GM21717 (cell line): Measurements from ENCODE around the gene TRRAP.
"Not testable (repeated sequence)": the region's sequence is repeated elsewhere in the genome, so short reads cannot be mapped to it uniquely, and the experiment has no call there.

Source experiments
- ATAC-seq: cut with Tn5 transposase; IDR thresholded peaks from one replicate; pipeline ENCODE4 v1.9.1; 2021; ENCODE audit warnings: mild to moderate bottlenecking, moderate library complexity; ENCODE audit not compliant: unreplicated experiment

TRRAP gene

GRCh38 chr7:98878365-98879197 is at the start of gene TRRAP:
Gene TRRAP (plus strand): TSS chr7:98878532. CDS start chr7:98881151, 2,619 bp downstream.
- peak; percentile 64 for ATAC-seq

- no peak for ATAC-seq
These were observed 47.3 kb upstream of the TRRAP start for GRCh38 chr7:98830972-98831548.

- no peak for ATAC-seq
These were observed 46.6 kb upstream of the TRRAP start for GRCh38 chr7:98831641-98832221.

- no peak for ATAC-seq
These were observed 45.3 kb upstream of the TRRAP start for GRCh38 chr7:98833022-98833421.

- no peak for ATAC-seq
These were observed 43.4 kb upstream of the TRRAP start for GRCh38 chr7:98834949-98835348.

GRCh38 chr7:98836811-98837629 is 41.3 kb upstream of the TRRAP start:
- ATAC-seq, result no peak

- no peak for ATAC-seq
These were observed 40.7 kb upstream of the TRRAP start for GRCh38 chr7:98837630-98837972.

GRCh38 chr7:98840096-98840495 is 38.2 kb upstream of the TRRAP start:
- no peak for ATAC-seq

GRCh38 chr7:98840722-98841121 is 37.6 kb upstream of the TRRAP start:
- no peak for ATAC-seq

- no peak for ATAC-seq
These were observed 36.9 kb upstream of the TRRAP start for GRCh38 chr7:98841179-98841997.

- not testable (repeated sequence) for ATAC-seq
These were observed 35.8 kb upstream of the TRRAP start for GRCh38 chr7:98842552-98842951.

- ATAC-seq, result no peak
These were observed 29.4 kb upstream of the TRRAP start for GRCh38 chr7:98848918-98849317.

- no peak for ATAC-seq
These were observed 25.5 kb upstream of the TRRAP start for GRCh38 chr7:98852826-98853225.

- no peak for ATAC-seq
These were observed 22.5 kb upstream of the TRRAP start for GRCh38 chr7:98855610-98856422.

- ATAC-seq, result no peak
These were observed 18.3 kb upstream of the TRRAP start for GRCh38 chr7:98860071-98860470.

GRCh38 chr7:98862203-98862602 is 16.1 kb upstream of the TRRAP start:
- ATAC-seq, result no peak

- no peak for ATAC-seq
These were observed 15.5 kb upstream of the TRRAP start for GRCh38 chr7:98862716-98863420.

GRCh38 chr7:98863601-98864000 is 14.7 kb upstream of the TRRAP start:
- no peak for ATAC-seq
